ENCODE data around the gene JARID2.
A peak's percentile ranks its signal among the peaks of the same experiment; 100 is the strongest.

JARID2 gene

DNA sequence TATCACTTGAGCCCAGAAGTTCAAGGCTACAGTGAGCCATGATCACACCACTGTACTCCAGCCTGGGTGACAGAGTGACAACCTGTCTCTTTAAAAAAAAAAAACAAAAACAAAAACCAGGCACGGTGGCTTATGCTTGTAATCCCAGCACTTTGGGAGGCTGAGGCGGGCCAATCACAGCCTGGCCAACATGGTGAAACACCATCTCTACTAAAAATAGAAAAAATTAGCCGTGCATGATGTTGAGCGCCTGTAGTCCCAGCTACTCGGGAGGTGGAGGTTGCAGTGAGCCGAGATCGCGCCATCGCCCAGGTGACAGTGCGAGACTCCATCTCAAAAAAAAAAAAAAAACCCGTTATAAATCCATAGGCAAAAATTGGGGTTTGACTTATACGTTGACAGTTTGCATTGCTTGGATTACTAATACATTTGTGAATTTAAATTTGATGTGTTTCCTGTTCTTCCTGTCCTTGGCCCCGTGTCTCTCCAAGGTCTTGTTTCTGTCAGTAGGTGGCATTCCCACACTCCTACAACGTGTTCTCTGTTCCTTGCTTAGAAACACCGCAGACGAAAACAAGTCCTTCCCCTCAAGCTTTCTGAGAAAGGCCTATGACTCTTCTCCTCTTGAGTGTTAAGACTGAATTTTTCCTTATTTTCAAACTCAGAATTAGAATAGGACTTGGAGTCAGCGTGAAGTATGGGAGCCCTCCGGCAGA lies 269.9 kb downstream of the JARID2 start:
- H3K27ac ChIP-seq = no peak overlapping the region
- TF ChIP-seq, protein P1, sequence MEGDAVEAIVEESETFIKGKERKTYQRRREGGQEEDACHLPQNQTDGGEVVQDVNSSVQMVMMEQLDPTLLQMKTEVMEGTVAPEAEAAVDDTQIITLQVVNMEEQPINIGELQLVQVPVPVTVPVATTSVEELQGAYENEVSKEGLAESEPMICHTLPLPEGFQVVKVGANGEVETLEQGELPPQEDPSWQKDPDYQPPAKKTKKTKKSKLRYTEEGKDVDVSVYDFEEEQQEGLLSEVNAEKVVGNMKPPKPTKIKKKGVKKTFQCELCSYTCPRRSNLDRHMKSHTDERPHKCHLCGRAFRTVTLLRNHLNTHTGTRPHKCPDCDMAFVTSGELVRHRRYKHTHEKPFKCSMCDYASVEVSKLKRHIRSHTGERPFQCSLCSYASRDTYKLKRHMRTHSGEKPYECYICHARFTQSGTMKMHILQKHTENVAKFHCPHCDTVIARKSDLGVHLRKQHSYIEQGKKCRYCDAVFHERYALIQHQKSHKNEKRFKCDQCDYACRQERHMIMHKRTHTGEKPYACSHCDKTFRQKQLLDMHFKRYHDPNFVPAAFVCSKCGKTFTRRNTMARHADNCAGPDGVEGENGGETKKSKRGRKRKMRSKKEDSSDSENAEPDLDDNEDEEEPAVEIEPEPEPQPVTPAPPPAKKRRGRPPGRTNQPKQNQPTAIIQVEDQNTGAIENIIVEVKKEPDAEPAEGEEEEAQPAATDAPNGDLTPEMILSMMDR (IDR thresholded peaks at IDR 0.05; ENCODE audit: low read depth, low read length) = peak; percentile 26; the same call in 1 of the 2 replicates
- H3K27me3 ChIP-seq (ENCODE audit: insufficient read depth, low read depth, severe bottlenecking) = no peaks in the 10 kb centered on the region
- H3K4me3 ChIP-seq (ENCODE audit: low read depth, low read length) = no peak overlapping the region
- no peak for DNase-seq
- peaks cover 82% of the 10 kb centered on the region for H3K36me3 ChIP-seq
- H3K9me3 ChIP-seq (ENCODE audit: severe bottlenecking) = no peaks in the 10 kb centered on the region

DNA sequence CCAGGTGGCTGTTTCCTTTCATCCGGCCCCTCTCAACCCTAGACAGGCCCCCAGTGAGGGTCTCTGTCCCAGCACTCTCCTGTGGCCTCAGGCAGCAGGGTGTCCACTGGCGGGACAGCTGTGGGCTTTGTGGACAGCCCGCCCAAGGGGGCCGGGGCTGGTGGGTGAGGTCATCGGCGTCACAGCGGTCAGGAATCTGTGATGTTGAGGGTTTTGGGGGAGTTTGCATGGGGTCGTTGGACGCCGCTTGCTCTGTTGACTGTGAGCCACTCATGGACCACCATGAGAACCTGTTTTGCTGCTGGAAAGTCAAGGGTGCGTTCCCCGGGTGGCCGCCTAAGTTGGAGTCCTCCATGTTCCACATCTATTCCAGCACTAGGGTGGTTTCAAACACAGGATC lies 270.5 kb downstream of the JARID2 start:
- no peak for DNase-seq
- no peaks in the 10 kb centered on the region for H3K27me3 ChIP-seq (ENCODE audit: insufficient read depth, low read depth, severe bottlenecking)
- TF ChIP-seq, protein P1 (IDR thresholded peaks at IDR 0.05; ENCODE audit: low read depth, low read length) = no peak
- no peak overlapping the region for H3K27ac ChIP-seq
- H3K4me3 ChIP-seq (ENCODE audit: low read depth, low read length) = no peak overlapping the region
- no peaks in the 10 kb centered on the region for H3K9me3 ChIP-seq (ENCODE audit: severe bottlenecking)
- peaks cover 82% of the 10 kb centered on the region for H3K36me3 ChIP-seq

DNA sequence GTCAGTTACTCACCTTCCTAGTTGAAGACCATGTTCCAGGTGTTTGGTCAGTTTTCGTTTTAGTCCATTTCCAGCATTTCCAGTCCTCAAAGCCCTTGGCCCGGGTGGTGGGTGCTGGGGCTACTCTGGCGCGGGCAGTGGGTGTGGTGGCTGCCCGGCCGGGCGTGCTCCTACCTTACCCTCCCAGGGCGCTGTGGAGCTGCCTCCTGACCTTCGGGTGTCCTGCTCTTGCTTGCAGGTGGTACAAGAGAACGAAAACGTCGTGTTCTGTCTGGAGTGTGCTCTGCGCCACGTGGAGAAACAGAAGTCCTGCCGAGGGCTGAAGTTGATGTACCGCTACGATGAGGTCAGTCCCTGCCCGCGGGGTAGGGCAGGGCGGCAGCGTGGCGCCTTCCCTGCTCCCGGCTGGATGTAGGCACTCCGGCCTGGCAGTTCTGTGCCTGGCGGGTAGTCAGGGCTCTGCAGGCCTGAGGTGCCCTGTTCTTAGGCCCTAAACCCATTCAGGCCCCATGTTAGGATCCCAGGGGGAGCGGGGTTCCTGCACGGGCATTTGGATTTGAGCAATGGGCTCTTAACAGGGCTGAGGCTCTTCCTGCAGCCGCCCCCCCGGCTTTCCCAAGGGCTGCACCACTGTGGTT lies 271.2 kb downstream of the JARID2 start:
- TF ChIP-seq, protein P1 (IDR thresholded peaks at IDR 0.05; ENCODE audit: low read depth, low read length) = no peak
- Histone ChIP-seq H3K27me3 (ENCODE audit: insufficient read depth, low read depth, severe bottlenecking) (no peaks in the 10 kb centered on the region), H3K27ac (no peak overlapping the region), H3K36me3 (peaks cover 82% of the 10 kb centered on the region), H3K9me3 (ENCODE audit: severe bottlenecking) (no peaks in the 10 kb centered on the region), H3K4me3 (ENCODE audit: low read depth, low read length) (no peak overlapping the region)
- no peak for DNase-seq

DNA sequence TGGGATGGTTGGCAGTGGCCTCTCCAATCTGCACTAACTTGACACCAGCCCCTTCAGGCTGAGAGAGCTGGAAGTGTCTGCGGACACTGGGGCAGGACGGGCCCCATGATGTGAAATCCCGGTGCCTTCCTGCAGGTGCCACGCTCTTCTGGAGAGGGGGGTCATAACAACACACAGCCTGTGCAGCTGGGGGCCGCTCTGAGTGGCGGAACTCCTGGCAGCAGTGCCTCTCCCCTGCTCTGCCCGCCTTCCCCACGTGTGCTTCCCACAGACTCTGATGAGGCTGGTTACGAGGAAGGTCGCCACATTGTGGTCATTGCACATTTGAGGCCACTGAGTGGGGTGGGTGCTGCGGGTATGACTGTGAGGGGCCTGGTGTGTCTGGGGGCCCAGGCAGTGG lies 271.7 kb downstream of the JARID2 start:
- H3K36me3 ChIP-seq = peaks cover 82% of the 10 kb centered on the region

DNA sequence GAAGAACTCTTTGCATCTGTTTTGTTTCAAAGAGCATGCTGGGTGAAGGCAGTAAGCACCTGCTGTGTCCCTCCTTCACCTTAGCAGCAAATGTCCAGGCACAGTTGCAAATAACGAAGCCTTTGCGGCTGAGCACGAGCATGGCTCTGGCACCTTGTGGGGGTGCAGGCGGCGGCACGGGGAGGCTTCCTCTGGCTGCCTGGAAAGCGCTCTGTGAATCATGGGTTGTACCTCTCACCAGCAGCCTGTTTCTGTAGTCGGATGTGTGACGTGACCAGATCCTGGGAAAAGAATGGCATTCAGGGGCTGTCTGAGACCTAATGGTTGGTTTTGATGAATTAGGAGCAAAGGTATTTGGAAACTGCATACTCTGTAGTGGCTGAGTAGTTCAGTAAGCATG lies 272.2 kb downstream of the JARID2 start:
- TF ChIP-seq, protein P1 (IDR thresholded peaks at IDR 0.05; ENCODE audit: low read depth, low read length) = no peak
- H3K27me3 ChIP-seq (ENCODE audit: insufficient read depth, low read depth, severe bottlenecking) = no peaks in the 10 kb centered on the region

More for the DNA sequence above, 271.7 kb downstream of the JARID2 start:
- TF ChIP-seq, protein P1 (IDR thresholded peaks at IDR 0.05; ENCODE audit: low read depth, low read length) = no peak
- H3K27me3 ChIP-seq (ENCODE audit: insufficient read depth, low read depth, severe bottlenecking) = no peaks in the 10 kb centered on the region
- H3K4me3 ChIP-seq (ENCODE audit: low read depth, low read length) = no peak overlapping the region
- no peaks in the 10 kb centered on the region for H3K9me3 ChIP-seq (ENCODE audit: severe bottlenecking)
- DNase-seq = no peak
- no peak overlapping the region for H3K27ac ChIP-seq

More for the DNA sequence above, 272.2 kb downstream of the JARID2 start:
- Histone ChIP-seq H3K9me3 (ENCODE audit: severe bottlenecking) (no peaks in the 10 kb centered on the region), H3K4me3 (ENCODE audit: low read depth, low read length) (no peak overlapping the region), H3K27ac (no peak overlapping the region), H3K36me3 (peaks cover 82% of the 10 kb centered on the region)
- DNase-seq = no peak
